NOMO-1 treated with dmso at 0.1 percent for 144 hours (cell line): ENCODE results near the gene GUSB.
"Not testable (repeated sequence)": the region's sequence is repeated elsewhere in the genome, so short reads cannot be mapped to it uniquely, and the experiment has no call there.

ENCODE experiments used
- DNase-seq: peaks from one replicate; lab custom pipeline; 2025; ENCODE audit not compliant: unreplicated experiment; lab: John Stamatoyannopoulos, UW

The GUSB gene

GRCh38 chr7:65976659-65977196, 5.3 kb downstream of the GUSB start:
- no peak for DNase-seq

GRCh38 chr7:65975814-65976445, 6.1 kb downstream of the GUSB start:
- no peak for DNase-seq

GRCh38 chr7:65974876-65975275, 7.1 kb downstream of the GUSB start:
- DNase-seq, result no peak

- DNase-seq, result no peak
These were observed 7.7 kb downstream of the GUSB start for GRCh38 chr7:65974191-65974801.

GRCh38 chr7:65972976-65973375, 9.0 kb downstream of the GUSB start:
- no peak for DNase-seq

- no peak for DNase-seq
These were observed 11.0 kb downstream of the GUSB start for GRCh38 chr7:65971021-65971420.

- DNase-seq, result no peak
These were observed 13.5 kb downstream of the GUSB start for GRCh38 chr7:65968256-65969185.

GRCh38 chr7:65967361-65968155, 14.5 kb downstream of the GUSB start:
- DNase-seq, result no peak

GRCh38 chr7:65966146-65966545, 15.9 kb downstream of the GUSB start:
- DNase-seq, result no peak

GRCh38 chr7:65964671-65965070, 17.3 kb downstream of the GUSB start:
- DNase-seq, result not testable (repeated sequence)

GRCh38 chr7:65962033-65962432, 20.0 kb downstream of the GUSB start:
- DNase-seq, result no peak

GRCh38 chr7:65960351-65961074, 21.5 kb downstream of the GUSB start:
- no peak for DNase-seq

GRCh38 chr7:65955718-65956117, 26.3 kb downstream of the GUSB start:
- DNase-seq, result no peak

GRCh38 chr7:65953890-65954450, 28.0 kb downstream of the GUSB start:
- DNase-seq, result no peak

- DNase-seq, result no peak
These were observed 28.9 kb downstream of the GUSB start for GRCh38 chr7:65953001-65953720.

- no peak for DNase-seq
These were observed 30.0 kb downstream of the GUSB start for GRCh38 chr7:65951837-65952578.

- DNase-seq, result no peak
These were observed 35.1 kb downstream of the GUSB start for GRCh38 chr7:65946904-65947303.

GRCh38 chr7:65945787-65946186, 36.2 kb downstream of the GUSB start:
- not testable (repeated sequence) for DNase-seq
